ENCODE results near the gene KIFC3.

KIFC3 gene

DNA sequence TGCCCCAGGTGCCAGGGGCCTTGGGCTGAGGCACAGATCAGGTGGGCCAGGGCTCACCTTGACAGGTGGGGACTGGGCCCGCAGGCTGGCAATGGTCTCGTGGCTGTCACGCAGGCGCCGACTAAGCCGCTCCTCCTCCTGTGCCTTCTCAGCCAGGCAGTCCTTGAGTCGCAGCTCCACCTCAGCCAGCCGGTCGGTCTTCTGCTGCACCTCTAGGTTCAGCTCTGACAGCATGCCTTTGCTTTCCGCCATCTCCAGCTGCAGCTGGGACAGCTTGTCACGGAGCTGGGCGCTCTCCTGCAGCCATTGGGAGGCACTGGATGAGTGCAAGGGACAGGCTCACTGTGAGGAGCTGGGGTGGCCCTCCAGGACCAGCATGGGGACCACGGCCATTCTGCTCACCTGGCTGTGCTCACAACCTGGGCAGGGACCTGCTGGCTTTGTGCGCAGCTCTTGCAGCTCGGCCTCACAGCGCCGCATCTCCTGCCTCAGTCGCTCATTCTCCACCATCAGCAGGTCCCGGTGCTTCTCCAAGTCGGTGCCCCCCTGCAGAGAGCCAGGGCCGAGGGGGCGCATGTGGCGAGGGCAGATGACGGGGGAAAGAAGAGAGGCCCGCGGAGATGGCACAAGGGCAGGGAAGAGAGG, 31.0 kb downstream of the KIFC3 start:
- Histone ChIP-seq H3K27ac (ENCODE audit: low read depth, low read length) (no peak overlapping the region), H3K4me1 (ENCODE audit: control insufficient read depth, insufficient read depth, low read length) (peaks cover 14% of the 10 kb centered on the region), H3K9ac (ENCODE audit: low read depth, low read length) (no peak overlapping the region), H3K27me3 (ENCODE audit: control insufficient read depth, insufficient read depth, low read length) (no peaks in the 10 kb centered on the region), H3K4me3 (ENCODE audit: low read depth, low read length) (no peak overlapping the region), H3K36me3 (ENCODE audit: control insufficient read depth, insufficient read depth, low read length) (no peaks in the 10 kb centered on the region), H3K9me3 (ENCODE audit: control insufficient read depth, insufficient read depth, low read length) (no peaks in the 10 kb centered on the region)

DNA sequence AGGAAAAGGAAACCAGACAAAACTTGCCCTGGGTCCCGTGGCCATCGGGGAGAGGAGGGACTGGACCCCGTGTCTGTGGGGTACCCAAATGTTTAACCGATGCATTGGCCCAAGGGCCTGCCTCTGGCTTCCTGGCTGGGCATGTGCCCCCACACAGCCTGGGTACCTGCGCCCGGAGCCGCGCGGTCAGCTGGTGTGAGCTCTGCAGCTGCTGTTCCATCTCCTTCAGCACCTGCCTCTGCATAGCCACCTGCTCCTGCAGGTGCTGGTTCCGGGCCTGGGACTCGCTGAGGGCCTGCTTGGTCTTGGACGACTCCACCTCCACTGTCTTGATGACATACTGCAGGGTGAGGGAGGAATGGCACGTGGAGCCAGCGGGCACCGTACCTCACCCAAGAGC, 31.9 kb downstream of the KIFC3 start:
- H3K27me3 ChIP-seq (ENCODE audit: control insufficient read depth, insufficient read depth, low read length), result no peaks in the 10 kb centered on the region
- H3K4me1 ChIP-seq (ENCODE audit: control insufficient read depth, insufficient read depth, low read length), result peaks cover 8% of the 10 kb centered on the region
- no peaks in the 10 kb centered on the region for H3K9me3 ChIP-seq (ENCODE audit: control insufficient read depth, insufficient read depth, low read length)
- no peaks in the 10 kb centered on the region for H3K36me3 ChIP-seq (ENCODE audit: control insufficient read depth, insufficient read depth, low read length)
- no peak overlapping the region for H3K27ac ChIP-seq (ENCODE audit: low read depth, low read length)
- H3K9ac ChIP-seq (ENCODE audit: low read depth, low read length), result no peak overlapping the region
- no peak overlapping the region for H3K4me3 ChIP-seq (ENCODE audit: low read depth, low read length)

DNA sequence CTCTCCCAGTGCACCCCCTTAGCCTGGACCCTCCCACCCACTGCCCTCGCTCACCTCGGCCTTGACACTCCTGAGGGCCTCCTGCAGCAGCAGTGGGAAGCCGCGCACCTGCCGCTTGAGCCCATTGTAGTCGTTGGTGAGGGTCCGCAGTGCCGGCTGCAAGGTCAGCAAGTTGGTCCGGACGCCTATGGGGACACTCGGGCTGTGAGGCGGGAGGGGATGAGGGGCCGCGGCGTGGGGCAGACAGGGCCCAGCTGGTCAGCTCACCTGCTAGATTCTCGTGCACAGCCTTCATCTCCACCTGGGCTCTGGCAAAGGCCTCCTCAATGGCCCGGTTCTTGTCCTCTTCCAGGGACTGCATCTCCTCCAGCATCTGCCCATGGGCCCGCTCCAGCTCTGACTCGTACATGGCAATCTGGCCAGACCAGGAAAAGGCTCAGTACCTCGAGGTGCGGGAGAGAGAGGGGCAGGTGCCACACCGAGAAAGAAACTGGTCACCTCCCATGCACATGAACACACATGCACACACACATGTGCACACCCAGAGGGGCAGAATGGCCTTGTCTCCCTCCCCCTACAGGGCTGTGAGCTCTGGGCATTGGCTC, 32.6 kb downstream of the KIFC3 start:
- H3K4me1 ChIP-seq (ENCODE audit: control insufficient read depth, insufficient read depth, low read length), result peaks cover 1% of the 10 kb centered on the region; the same call in 1 of the 2 replicates

DNA sequence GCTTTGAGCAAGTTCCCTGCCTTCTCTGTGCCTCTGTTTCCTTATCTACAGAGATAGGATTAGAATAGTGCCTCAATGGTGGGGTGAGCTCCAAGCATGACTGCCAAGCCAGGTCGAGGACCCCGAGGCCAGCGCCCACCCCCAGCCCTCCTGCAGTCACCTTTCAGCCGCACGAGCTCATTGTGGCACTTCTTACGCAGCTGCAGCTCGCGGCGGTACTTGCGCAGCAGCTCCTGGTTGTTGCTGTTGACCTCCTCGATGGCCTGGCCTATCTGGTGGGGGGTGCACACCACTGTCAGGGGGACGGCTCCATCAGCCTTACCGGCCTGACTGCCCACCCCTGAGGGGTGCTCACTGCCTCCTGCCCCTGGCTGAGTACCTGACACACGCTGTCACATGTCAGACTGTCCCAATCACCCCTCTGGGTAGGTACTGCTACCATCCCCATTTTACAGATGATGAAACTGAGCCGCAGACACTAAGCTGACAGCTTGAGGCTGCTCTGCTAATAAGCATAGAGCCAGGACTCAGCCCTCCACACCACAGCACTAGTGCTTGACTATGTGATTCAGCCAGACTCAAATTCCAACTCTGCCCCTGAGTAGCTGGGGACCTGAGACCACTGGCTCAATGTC, 35.5 kb downstream of the KIFC3 start:
- Histone ChIP-seq H3K27me3 (ENCODE audit: control insufficient read depth, insufficient read depth, low read length) (no peaks in the 10 kb centered on the region), H3K4me1 (ENCODE audit: control insufficient read depth, insufficient read depth, low read length) (0 out of 2 replicates have a peak, but pooled peaks cover 2% of the 10 kb centered on the region), H3K4me3 (ENCODE audit: low read depth, low read length) (no peak overlapping the region), H3K36me3 (ENCODE audit: control insufficient read depth, insufficient read depth, low read length) (no peaks in the 10 kb centered on the region), H3K9ac (ENCODE audit: low read depth, low read length) (no peak overlapping the region), H3K27ac (ENCODE audit: low read depth, low read length) (no peak overlapping the region), H3K9me3 (ENCODE audit: control insufficient read depth, insufficient read depth, low read length) (no peaks in the 10 kb centered on the region)

More for the DNA sequence above, 32.6 kb downstream of the KIFC3 start:
- no peak overlapping the region for H3K27ac ChIP-seq (ENCODE audit: low read depth, low read length)
- H3K4me3 ChIP-seq (ENCODE audit: low read depth, low read length), result no peak overlapping the region
- no peaks in the 10 kb centered on the region for H3K27me3 ChIP-seq (ENCODE audit: control insufficient read depth, insufficient read depth, low read length)
- no peaks in the 10 kb centered on the region for H3K9me3 ChIP-seq (ENCODE audit: control insufficient read depth, insufficient read depth, low read length)
- H3K36me3 ChIP-seq (ENCODE audit: control insufficient read depth, insufficient read depth, low read length), result no peaks in the 10 kb centered on the region
- no peak overlapping the region for H3K9ac ChIP-seq (ENCODE audit: low read depth, low read length)

DNA sequence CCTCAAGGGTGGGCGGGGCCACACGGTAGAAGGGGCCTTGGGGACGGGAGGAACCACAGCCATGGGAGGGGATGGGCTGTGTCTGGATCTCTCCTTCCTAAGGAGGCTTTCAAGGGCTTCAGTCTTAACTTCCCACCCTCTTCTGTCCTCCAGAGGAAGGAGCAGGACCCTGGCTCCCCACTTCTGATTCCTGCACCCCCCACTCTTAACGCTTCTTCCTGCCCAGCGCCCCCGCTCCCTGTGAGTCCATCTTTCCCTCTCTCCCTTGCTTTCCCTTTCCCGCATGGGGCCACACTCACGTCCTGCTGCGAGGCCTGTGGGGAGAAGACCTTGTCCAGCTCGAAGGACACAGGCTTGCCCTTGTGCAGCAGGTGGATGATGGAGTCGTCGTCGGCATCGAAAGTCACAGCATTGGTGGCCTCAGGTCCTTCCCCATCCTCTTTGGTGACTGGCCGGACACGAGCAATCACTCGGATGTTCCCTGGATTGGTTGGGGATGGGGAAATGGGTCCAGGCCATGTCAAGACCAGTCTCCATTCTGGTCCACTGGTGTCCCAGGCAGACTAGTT, 37.0 kb downstream of the KIFC3 start:
- Histone ChIP-seq H3K27ac (ENCODE audit: low read depth, low read length) (no peak overlapping the region), H3K9ac (ENCODE audit: low read depth, low read length) (no peak overlapping the region), H3K36me3 (ENCODE audit: control insufficient read depth, insufficient read depth, low read length) (no peaks in the 10 kb centered on the region), H3K27me3 (ENCODE audit: control insufficient read depth, insufficient read depth, low read length) (no peaks in the 10 kb centered on the region), H3K9me3 (ENCODE audit: control insufficient read depth, insufficient read depth, low read length) (no peaks in the 10 kb centered on the region), H3K4me1 (ENCODE audit: control insufficient read depth, insufficient read depth, low read length) (0 out of 2 replicates have a peak, but pooled peaks cover 2% of the 10 kb centered on the region), H3K4me3 (ENCODE audit: low read depth, low read length) (no peak overlapping the region)

DNA sequence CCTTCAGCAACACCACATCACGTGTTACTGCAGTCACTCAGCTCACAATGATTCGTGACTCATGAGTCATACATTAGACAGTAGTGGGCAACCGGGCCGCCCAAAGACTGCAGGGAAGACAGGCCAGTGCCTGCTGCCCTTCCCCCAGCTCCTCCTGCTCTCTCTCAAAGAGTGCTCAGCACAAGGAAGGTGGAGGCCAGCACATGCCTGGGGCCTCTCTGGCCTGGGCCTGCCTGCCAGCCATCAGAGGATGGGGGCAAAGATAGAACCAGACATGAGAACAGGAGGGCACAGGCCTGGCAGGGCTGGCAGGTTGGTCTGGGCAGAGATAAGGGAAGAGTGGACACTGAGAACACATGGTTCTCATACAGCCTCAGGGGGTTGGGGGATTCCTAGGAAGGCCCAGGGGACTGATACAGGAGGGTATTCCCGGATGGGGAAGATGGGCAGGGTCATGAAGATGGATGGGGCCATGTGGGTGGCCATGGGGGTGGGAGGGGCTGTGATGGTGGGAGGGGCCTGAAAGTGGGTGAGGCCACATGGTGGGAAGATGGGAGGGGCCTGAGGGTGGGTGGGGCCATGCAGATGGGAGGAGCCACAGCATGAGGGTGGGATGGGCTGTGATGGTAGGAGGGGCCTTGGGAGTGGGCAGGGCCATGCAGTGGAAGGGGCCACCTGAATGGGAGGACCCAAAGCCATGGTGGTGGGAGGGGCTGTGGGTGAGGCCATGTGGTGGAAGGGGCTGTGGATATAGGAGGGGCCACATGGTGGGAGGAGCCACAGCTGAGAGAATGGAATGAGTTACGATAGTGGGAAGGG, 37.7 kb downstream of the KIFC3 start:
- no peak overlapping the region for H3K4me3 ChIP-seq (ENCODE audit: low read depth, low read length)
- peaks cover 7% of the 10 kb centered on the region; the same call in 1 of the 2 replicates for H3K4me1 ChIP-seq (ENCODE audit: control insufficient read depth, insufficient read depth, low read length)
- H3K27me3 ChIP-seq (ENCODE audit: control insufficient read depth, insufficient read depth, low read length), result no peaks in the 10 kb centered on the region
- no peaks in the 10 kb centered on the region for H3K36me3 ChIP-seq (ENCODE audit: control insufficient read depth, insufficient read depth, low read length)
- H3K9me3 ChIP-seq (ENCODE audit: control insufficient read depth, insufficient read depth, low read length), result no peaks in the 10 kb centered on the region
- H3K27ac ChIP-seq (ENCODE audit: low read depth, low read length), result no peak overlapping the region
- no peak overlapping the region for H3K9ac ChIP-seq (ENCODE audit: low read depth, low read length)

DNA sequence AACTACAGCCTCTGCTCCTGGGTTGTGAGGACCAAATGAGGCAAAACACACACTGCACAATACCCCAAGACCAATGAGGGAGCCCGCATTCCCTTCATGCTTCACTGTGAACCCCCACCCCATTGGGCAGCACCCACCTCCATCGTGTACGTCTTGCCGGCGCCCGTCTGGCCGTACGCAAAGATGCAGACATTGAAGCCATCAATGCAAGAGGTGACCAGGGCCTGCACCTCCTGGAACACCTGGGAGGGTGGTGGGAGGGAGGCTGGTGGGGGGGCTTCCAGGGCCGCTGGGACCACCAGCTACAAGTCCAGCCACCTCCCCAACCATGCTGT, 38.3 kb downstream of the KIFC3 start:
- Histone ChIP-seq H3K27ac (ENCODE audit: low read depth, low read length) (no peak overlapping the region), H3K9ac (ENCODE audit: low read depth, low read length) (no peak overlapping the region), H3K36me3 (ENCODE audit: control insufficient read depth, insufficient read depth, low read length) (no peaks in the 10 kb centered on the region), H3K9me3 (ENCODE audit: control insufficient read depth, insufficient read depth, low read length) (no peaks in the 10 kb centered on the region), H3K4me3 (ENCODE audit: low read depth, low read length) (no peak overlapping the region), H3K4me1 (ENCODE audit: control insufficient read depth, insufficient read depth, low read length) (peaks cover 7% of the 10 kb centered on the region; the same call in 1 of the 2 replicates), H3K27me3 (ENCODE audit: control insufficient read depth, insufficient read depth, low read length) (no peaks in the 10 kb centered on the region)

DNA sequence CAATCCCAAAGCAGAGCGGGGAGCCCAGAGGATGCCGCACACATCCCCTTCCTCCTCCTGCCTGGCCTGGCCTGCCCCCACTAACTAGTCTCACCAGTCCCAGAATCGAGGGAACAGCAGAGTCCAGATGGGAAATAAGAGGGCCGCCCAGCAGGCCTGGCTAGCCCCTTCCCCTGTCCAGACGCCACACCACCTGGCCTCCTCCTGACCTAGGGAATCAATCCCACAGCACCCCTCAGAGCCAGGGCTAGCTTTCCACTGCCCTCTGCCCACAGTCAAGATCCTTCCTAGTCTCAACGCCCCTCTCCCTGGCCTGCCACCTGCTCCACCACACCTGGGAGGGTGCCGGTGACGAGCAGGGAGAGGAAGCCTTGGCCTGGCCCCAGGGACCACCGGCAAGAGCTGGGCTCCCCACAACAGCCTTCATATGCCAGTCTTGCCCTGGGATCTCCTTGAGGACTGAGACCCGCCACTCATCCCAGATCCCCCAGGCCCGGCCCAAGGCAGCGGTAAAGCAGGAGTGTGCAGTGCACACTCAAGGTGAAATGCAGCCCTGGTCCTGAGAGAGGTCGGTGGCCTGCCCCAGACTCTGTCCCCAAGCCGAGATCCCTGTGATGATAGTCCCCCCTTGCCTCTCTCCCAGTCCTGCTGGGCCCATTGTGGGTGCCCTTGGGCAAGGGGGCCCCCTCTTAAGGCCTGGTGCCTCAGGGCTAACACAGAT, 38.8 kb downstream of the KIFC3 start:
- Histone ChIP-seq H3K9me3 (ENCODE audit: control insufficient read depth, insufficient read depth, low read length) (no peaks in the 10 kb centered on the region), H3K4me1 (ENCODE audit: control insufficient read depth, insufficient read depth, low read length) (peaks cover 7% of the 10 kb centered on the region; the same call in 1 of the 2 replicates), H3K27me3 (ENCODE audit: control insufficient read depth, insufficient read depth, low read length) (no peaks in the 10 kb centered on the region), H3K27ac (ENCODE audit: low read depth, low read length) (no peak overlapping the region), H3K4me3 (ENCODE audit: low read depth, low read length) (no peak overlapping the region), H3K36me3 (ENCODE audit: control insufficient read depth, insufficient read depth, low read length) (peaks cover 4% of the 10 kb centered on the region; the same call in 1 of the 2 replicates), H3K9ac (ENCODE audit: low read depth, low read length) (no peak overlapping the region)

DNA sequence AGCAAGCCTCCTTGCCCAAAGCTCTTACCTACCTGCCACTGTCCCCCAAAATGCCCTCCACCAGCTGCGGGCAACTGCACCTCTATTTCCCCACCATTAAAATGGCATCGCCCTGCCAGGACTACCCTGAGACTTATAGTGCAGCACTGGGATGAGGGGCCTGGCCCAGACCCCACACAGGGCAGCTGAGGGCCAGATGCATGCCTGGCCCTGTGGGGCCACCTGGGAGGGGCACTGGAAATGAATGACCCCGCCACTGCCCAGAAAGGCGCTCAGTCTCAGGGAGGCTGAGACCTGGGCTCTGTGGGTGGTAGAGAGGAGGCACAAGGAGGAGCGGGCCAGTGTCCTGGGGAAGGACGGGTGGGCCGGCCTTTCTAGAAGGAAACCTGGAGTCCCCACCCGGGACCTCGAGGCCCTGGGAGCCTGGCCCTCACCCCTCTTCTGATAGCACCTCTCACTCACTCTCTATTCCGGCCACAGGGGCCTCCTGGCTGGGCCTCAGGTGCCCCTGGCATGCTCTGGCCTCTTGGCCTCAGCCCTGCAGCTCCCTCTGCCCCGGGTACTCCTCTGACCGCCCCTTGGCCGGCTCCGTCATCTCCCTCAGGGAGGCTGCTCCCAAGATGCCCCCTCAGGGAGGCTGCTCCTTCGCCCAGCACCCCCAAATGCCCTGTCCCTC, 39.8 kb downstream of the KIFC3 start:
- Histone ChIP-seq H3K27me3 (ENCODE audit: control insufficient read depth, insufficient read depth, low read length) (no peaks in the 10 kb centered on the region), H3K4me1 (ENCODE audit: control insufficient read depth, insufficient read depth, low read length) (peaks cover 8% of the 10 kb centered on the region; the same call in 1 of the 2 replicates), H3K4me3 (ENCODE audit: low read depth, low read length) (no peak overlapping the region), H3K36me3 (ENCODE audit: control insufficient read depth, insufficient read depth, low read length) (peaks cover 4% of the 10 kb centered on the region; the same call in 1 of the 2 replicates), H3K9ac (ENCODE audit: low read depth, low read length) (no peak overlapping the region), H3K9me3 (ENCODE audit: control insufficient read depth, insufficient read depth, low read length) (no peaks in the 10 kb centered on the region), H3K27ac (ENCODE audit: low read depth, low read length) (no peak overlapping the region)

DNA sequence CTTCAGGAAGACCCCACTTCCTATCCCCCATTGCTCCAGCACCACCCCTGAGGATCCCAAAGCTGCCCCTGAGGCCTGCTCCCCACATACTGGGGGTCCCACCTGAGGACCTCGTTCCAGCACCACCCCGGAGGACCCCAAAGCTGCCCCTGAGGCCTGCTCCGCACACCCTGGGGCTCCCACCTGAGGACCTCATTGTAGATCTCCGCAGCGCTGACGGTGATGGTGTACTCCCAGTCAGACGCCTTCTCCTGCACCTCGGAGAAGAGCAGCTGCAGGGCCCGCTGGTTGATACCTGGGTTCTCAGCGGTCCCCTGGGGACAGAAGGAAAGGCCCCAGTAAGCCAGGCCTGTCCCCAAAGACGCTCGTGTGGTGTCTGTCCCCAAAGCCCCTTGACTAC, 40.3 kb downstream of the KIFC3 start:
- H3K27me3 ChIP-seq (ENCODE audit: control insufficient read depth, insufficient read depth, low read length), result no peaks in the 10 kb centered on the region
- H3K4me3 ChIP-seq (ENCODE audit: low read depth, low read length), result no peak overlapping the region
- no peaks in the 10 kb centered on the region for H3K9me3 ChIP-seq (ENCODE audit: control insufficient read depth, insufficient read depth, low read length)
- H3K36me3 ChIP-seq (ENCODE audit: control insufficient read depth, insufficient read depth, low read length), result peaks cover 4% of the 10 kb centered on the region; the same call in 1 of the 2 replicates
- H3K27ac ChIP-seq (ENCODE audit: low read depth, low read length), result no peak overlapping the region
- peaks cover 11% of the 10 kb centered on the region; the same call in 1 of the 2 replicates for H3K4me1 ChIP-seq (ENCODE audit: control insufficient read depth, insufficient read depth, low read length)
- H3K9ac ChIP-seq (ENCODE audit: low read depth, low read length), result no peak overlapping the region
